Measurements from ENCODE around the gene TIAM1. TPM values are rescaled to one million over a fixed set of nuclear protein-coding genes. Genes with fewer than 3 reads are reported as not detected.

TIAM1 gene
- total and polyA plus RNA-seq, 2 of the 8 experiments (the other 6 are each of a cell fraction or from before 2014, with no cell fraction given): 10.1 to 30.7 TPM

DNA sequence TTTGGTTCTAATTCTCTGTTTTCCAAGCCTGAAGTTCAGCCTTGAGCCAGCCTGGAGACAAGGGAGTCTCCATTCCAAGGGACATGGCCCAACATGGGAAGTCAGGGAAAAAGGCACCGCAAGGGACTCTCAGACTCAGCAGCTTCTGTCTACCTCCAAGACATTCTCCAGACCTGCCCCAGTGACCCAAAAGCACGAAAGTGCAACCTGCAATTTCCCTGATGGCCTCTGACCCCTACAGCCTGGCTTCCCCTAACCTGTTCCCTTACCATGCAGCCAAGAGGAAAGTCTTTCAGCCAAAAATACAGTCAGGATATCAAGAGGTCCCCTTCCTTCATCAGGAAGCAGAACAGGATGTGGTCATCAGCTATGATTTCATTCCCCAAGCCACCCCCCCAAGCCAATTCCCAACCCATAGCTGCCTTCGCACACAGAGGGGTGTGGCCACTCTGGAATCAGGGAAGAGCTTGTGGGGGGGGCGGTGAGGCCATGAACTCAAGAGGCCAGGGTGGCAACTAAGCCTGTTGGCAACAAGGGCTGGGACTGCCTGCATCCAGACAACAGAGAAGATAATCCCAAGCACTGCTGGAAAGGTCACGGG is 59.2 kb downstream of the TIAM1 start (continued):
- TF ChIP-seq GTF2F1 (IDR thresholded peaks at IDR 0.05; ENCODE audit: borderline replicate concordance, low read depth, low read length) (no peak), SIN3A (conservative IDR thresholded peaks at IDR 0.05 in 1 of 2, IDR thresholded peaks at IDR 0.05 in 1 of 2; ENCODE audit: low read depth in 1 of 2, low read length in 2 of 2) (no peak), ZNF274 (IDR thresholded peaks at IDR 0.05; ENCODE audit: borderline replicate concordance, extremely low read depth, low read length) (no peak), TCF12 (IDR thresholded peaks at IDR 0.05; ENCODE audit: low read depth, low read length) (no peak), POLR2AphosphoS5 (IDR thresholded peaks at IDR 0.05; ENCODE audit: low read depth, low read length) (no peak), SIRT6 (IDR thresholded peaks at IDR 0.05; ENCODE audit: low read length) (no peak), POU5F1 (IDR thresholded peaks at IDR 0.05; ENCODE audit: low read depth, low read length) (no peak), HDAC2 (IDR thresholded peaks at IDR 0.05; ENCODE audit: borderline replicate concordance in 1 of 2, low read depth in 2 of 2, low read length in 2 of 2) (no peak), BRCA1 (IDR thresholded peaks at IDR 0.05; ENCODE audit: low read depth, low read length) (no peak), RFX5 (IDR thresholded peaks at IDR 0.05; ENCODE audit: borderline replicate concordance, low read depth, low read length) (no peak)
- TF ChIP-seq, protein P1, sequence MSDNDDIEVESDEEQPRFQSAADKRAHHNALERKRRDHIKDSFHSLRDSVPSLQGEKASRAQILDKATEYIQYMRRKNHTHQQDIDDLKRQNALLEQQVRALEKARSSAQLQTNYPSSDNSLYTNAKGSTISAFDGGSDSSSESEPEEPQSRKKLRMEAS (IDR thresholded peaks at IDR 0.05): no peak
